KMS-11 (cell line): ENCODE data around the gene KCNH6.

Source experiments
- H2AFZ ChIP-seq: fragments of 200-600 bp; sonication (generic); 2 replicates; pipeline ENCODE4 v1.6.1; 2016; ENCODE audit warnings: antibody characterized with exemption, mixed run types, low read depth
- H3K27ac ChIP-seq: fragments of 200-600 bp; sonication (generic); 2 replicates; pipeline ENCODE4 v1.6.1; 2016; ENCODE audit warnings: mild to moderate bottlenecking, mixed run types
- H3K27me3 ChIP-seq: fragments of 200-600 bp; sonication (generic); 2 replicates; pipeline ENCODE4 v1.6.1; 2017; ENCODE audit warnings: mild to moderate bottlenecking, low read depth, mixed run types, moderate library complexity; ENCODE audit not compliant: insufficient read depth
- H3K36me3 ChIP-seq: fragments of 200-600 bp; sonication (generic); 2 replicates; pipeline ENCODE4 v1.6.1; 2017; ENCODE audit warnings: mild to moderate bottlenecking, mixed run types; ENCODE audit not compliant: insufficient read depth
- H3K4me1 ChIP-seq: fragments of 200-600 bp; sonication (generic); 2 replicates; pipeline ENCODE4 v1.6.1; 2016; ENCODE audit warnings: mild to moderate bottlenecking, low read depth, mixed run types; ENCODE audit not compliant: poor library complexity, severe bottlenecking
- H3K4me2 ChIP-seq: fragments of 200-600 bp; sonication (generic); 2 replicates; pipeline ENCODE4 v1.7.0; 2016; ENCODE audit warnings: mild to moderate bottlenecking, mixed run types
- H3K4me3 ChIP-seq: fragments of 200-600 bp; sonication (generic); IDR thresholded peaks from 2 replicates; pipeline ENCODE4 v1.6.1; 2017; ENCODE audit warnings: low read depth, low read length, mixed read lengths; ENCODE audit not compliant: insufficient read depth
- H3K79me2 ChIP-seq: fragments of 200-600 bp; sonication (generic); 2 replicates; pipeline ENCODE4 v1.6.1; 2016; ENCODE audit warnings: low read depth, mixed run types; ENCODE audit not compliant: insufficient read depth
- H3K9ac ChIP-seq: fragments of 200-600 bp; sonication (generic); 2 replicates; pipeline ENCODE4 v1.6.1; 2016; ENCODE audit warnings: mild to moderate bottlenecking, mixed run types
- H4K20me1 ChIP-seq: fragments of 200-600 bp; sonication (generic); 2 replicates; pipeline ENCODE4 v1.6.1; 2016; ENCODE audit warnings: mild to moderate bottlenecking, mixed run types; ENCODE audit not compliant: insufficient read depth
- CTCF ChIP-seq: fragments of 200-600 bp; sonication (generic); conservative IDR thresholded peaks from 2 replicates; pipeline ENCODE4 v1.6.1; 2017; ENCODE audit warnings: low read depth, mild to moderate bottlenecking, antibody characterized with exemption, low read length, moderate library complexity, mixed read lengths

Gene KCNH6

DNA sequence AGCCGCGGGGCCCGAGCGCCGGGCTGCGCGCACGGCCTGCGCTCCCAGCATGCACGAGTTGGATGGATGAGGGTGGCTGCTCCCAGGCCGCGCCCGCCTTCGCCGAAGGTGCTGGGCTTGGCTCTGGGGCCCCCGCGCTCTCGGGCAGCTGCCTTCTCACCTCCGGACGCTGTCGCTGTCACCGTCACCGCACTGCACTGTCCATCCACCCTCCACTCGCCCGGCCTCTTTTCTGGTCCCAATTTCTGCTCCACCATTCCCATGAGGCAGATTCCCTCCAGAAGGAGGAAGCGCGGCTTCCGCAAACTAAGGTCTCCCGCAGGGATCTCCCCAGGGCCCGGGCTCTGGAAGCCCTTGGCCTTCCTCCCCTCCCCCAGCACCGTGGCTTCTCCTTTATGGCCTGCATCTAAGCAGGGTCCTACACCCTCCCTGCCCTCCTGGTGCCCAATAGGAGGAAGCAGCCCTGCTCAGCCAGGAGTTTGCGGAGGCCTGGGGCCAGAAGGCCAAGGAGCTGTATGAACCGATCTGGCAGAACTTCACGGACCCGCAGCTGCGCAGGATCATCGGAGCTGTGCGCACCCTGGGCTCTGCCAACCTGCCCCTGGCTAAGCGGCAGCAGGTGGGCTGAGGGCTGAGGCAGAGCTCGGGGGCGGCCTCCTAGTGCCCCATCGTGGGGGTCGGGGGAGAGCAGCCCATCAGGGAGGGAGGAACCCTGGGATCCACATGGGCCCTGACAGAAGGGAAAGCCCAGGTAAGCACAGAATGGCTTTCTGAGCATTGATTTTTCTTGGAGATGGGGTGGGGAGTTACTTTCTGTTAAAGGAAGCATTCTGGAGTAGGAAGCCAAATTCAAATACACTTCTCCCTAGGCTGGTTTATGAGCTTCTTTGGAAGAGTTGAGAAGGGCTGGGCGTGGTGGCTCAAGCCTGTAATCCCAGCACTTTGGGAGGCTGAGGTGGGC, 45.4 kb upstream of the KCNH6 start:
- peak overlapping the region; percentile 29; the same call in 1 of the 2 replicates for H3K4me2 ChIP-seq
- no peak overlapping the region for H3K9ac ChIP-seq
- TF ChIP-seq CTCF: no peak
- no peak overlapping the region for H3K27ac ChIP-seq
- H2AFZ ChIP-seq: no peak overlapping the region
- no peaks in the 10 kb centered on the region for H3K36me3 ChIP-seq
- no peaks in the 10 kb centered on the region for H4K20me1 ChIP-seq
- H3K79me2 ChIP-seq: no peaks in the 10 kb centered on the region
- no peak overlapping the region for H3K4me3 ChIP-seq
- H3K4me1 ChIP-seq: peaks cover 4% of the 10 kb centered on the region
- peaks cover 55% of the 10 kb centered on the region for H3K27me3 ChIP-seq

- H3K79me2 ChIP-seq: no peaks in the 10 kb centered on the region
- H2AFZ ChIP-seq: no peak overlapping the region
- H4K20me1 ChIP-seq: no peaks in the 10 kb centered on the region
- no peak overlapping the region for H3K4me3 ChIP-seq
- TF ChIP-seq CTCF: peak; percentile 72
- no peak overlapping the region for H3K9ac ChIP-seq
- no peak overlapping the region for H3K27ac ChIP-seq
- peaks cover 4% of the 10 kb centered on the region for H3K4me1 ChIP-seq
- H3K27me3 ChIP-seq: peaks cover 57% of the 10 kb centered on the region
- no peak overlapping the region for H3K4me2 ChIP-seq
- no peaks in the 10 kb centered on the region for H3K36me3 ChIP-seq
Observed at GRCh38 chr17:63478814-63479494, 44.2 kb upstream of the KCNH6 start.

DNA sequence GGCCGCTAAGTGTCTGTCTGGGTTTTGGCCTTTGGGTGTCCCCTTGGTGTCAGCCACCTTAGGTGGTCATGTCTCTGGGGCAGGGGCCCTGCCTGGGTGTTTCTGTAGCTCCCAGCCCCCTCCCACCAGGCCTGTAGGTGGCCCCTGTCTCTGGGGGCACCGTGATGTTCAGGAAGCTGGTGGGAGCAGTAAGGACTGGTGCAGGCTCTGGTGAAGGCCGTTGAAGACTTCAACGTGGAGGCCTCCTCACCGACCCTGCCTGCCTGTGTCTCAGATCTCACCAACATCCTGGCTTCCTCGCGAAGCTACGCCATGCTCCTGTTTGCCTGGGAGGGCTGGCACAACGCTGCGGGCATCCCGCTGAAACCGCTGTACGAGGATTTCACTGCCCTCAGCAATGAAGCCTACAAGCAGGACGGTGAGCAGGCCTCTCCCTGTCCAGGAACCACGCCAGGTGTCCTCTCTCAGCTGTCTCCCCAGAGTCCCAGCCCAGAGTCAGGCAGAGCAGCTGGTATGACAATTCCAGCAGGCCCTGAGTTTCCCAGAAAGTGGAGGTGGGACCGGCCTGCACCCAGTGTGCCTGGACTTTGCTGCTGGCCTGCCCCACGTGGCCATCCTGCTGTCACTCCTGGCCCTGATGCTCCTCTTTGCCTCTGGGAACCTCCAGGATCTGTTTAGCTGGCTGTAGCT, 43.5 kb upstream of the KCNH6 start:
- Histone ChIP-seq H3K36me3 (no peaks in the 10 kb centered on the region), H3K27ac (no peak overlapping the region), H3K4me3 (no peak overlapping the region), H3K9ac (no peak overlapping the region), H3K79me2 (no peaks in the 10 kb centered on the region), H3K4me2 (no peak overlapping the region), H3K4me1 (peaks cover 4% of the 10 kb centered on the region), H3K27me3 (peaks cover 57% of the 10 kb centered on the region), H2AFZ (no peak overlapping the region), H4K20me1 (no peaks in the 10 kb centered on the region)
- no peak for TF ChIP-seq CTCF

GRCh38 chr17:63480192-63480784, 42.9 kb upstream of the KCNH6 start:
- H3K4me3 ChIP-seq: no peak overlapping the region
- H3K79me2 ChIP-seq: no peaks in the 10 kb centered on the region
- H3K4me1 ChIP-seq: peaks cover 4% of the 10 kb centered on the region
- peaks cover 55% of the 10 kb centered on the region for H3K27me3 ChIP-seq
- no peak overlapping the region for H3K27ac ChIP-seq
- H4K20me1 ChIP-seq: no peaks in the 10 kb centered on the region
- no peaks in the 10 kb centered on the region for H3K36me3 ChIP-seq
- no peak overlapping the region for H3K9ac ChIP-seq
- no peak for TF ChIP-seq CTCF
- no peak overlapping the region for H2AFZ ChIP-seq
- no peak overlapping the region for H3K4me2 ChIP-seq
